Measurements from ENCODE around the gene LINS1.

GRCh38 chr15:100633763-100634075 is 31.7 kb upstream of the LINS1 start:
- no peak for TF ChIP-seq CTCF (conservative IDR thresholded peaks at IDR 0.05)
- TF ChIP-seq ZFX (IDR thresholded peaks at IDR 0.05) = no peak

All from C4-2B (cell line).